HepG2 (cell line): ENCODE data around the gene AMZ1. TPM values are rescaled to one million over a fixed set of nuclear protein-coding genes. Genes with fewer than 3 reads are reported as not detected.

Source experiments
- ATAC-seq: fragments of 200-7000 bp; cut with Tn5 transposase; 3 replicates; pipeline ENCODE4 v1.9.1; 2020; ENCODE audit warnings: mild to moderate bottlenecking, moderate library complexity
- BruUV-seq: library from RNA; stranded (reverse); fragments of 400-500 nt; replicated peaks from 2 replicates; lab custom pipeline; 2021; lab: Mats Ljungman, UMichigan
- CTCF ChIA-PET: fragments of 300-600 bp; formaldehyde crosslinking; extraction: SDS; loops from one replicate; lab custom pipeline; 2021; ENCODE audit warnings: low total read pairs, inconsistent platforms, low intra/inter-chr PET ratio; lab: Yijun Ruan, JAX
- POLR2A ChIA-PET: fragments of 350-600 bp; sonication (Branson Sonifier 250); formaldehyde crosslinking; loops from one replicate; lab custom pipeline; 2020; ENCODE audit warnings: antibody characterized with exemption, inconsistent platforms; lab: Yijun Ruan, JAX
- DNase-seq: peaks from one replicate; pipeline ENCODE4 v3.0.0-alpha.2; 2015; ENCODE audit warnings: low spot score
- FAIRE-seq: peaks from 3 replicates; lab custom pipeline; 2011; peaks lifted over from hg19 to GRCh38; lab: Jason Lieb, UNC
- H2AFZ ChIP-seq: one replicate; pipeline ENCODE4 v1.6.1; 2011; ENCODE audit warnings: low read length, inconsistent platforms
- H3K27ac ChIP-seq: fragments of 300-600 bp; 3 replicates; pipeline ENCODE4 v1.8.0; 2011; ENCODE audit warnings: mixed run types, mild to moderate bottlenecking, mixed read lengths, low read length, inconsistent platforms; ENCODE audit not compliant: insufficient read depth; ENCODE audit errors: extremely low read length
- H3K27me3 ChIP-seq, 2 experiments: fragments of 200-600 bp in 1 of 2; 2 replicates in 1 of 2; 3 replicates in 1 of 2; pipeline versions ENCODE4 v1.6.0 to v1.8.0; 2011; ENCODE audit warnings: low read length in 2 of 2, mild to moderate bottlenecking in 2 of 2, moderate library complexity in 2 of 2, inconsistent platforms in 1 of 2; ENCODE audit not compliant: insufficient read depth in 2 of 2, control insufficient read depth in 1 of 2
- H3K36me3 ChIP-seq, 2 experiments: fragments of 200-600 bp in 1 of 2; replicated peaks in 1 of 2; 2 replicates in 1 of 2; 3 replicates in 1 of 2; pipeline versions ENCODE4 v1.5.1 to v1.8.0; 2011; ENCODE audit warnings: low read length in 2 of 2, inconsistent platforms in 1 of 2; ENCODE audit not compliant: insufficient read depth in 2 of 2, control insufficient read depth in 1 of 2
- H3K4me1 ChIP-seq: 2 replicates; pipeline ENCODE4 v1.5.1; 2012; ENCODE audit warnings: low read length, inconsistent platforms; ENCODE audit not compliant: insufficient read depth
- H3K4me2 ChIP-seq: 2 replicates; pipeline ENCODE4 v1.6.0; 2011; ENCODE audit warnings: low read depth, low read length, inconsistent platforms
- H3K4me3 ChIP-seq, 3 experiments: fragments of 200-600 bp in 1 of 3; sonication (generic), shearing (Covaris generic) in 1 of 3; replicated peaks in 1 of 3; 2 replicates each; pipeline ENCODE4 v1.5.1; 2011 to 2016; ENCODE audit warnings: low read length in 3 of 3, inconsistent platforms in 2 of 3, low read depth in 2 of 3, mild to moderate bottlenecking in 2 of 3, control low read depth in 1 of 3, mixed read lengths in 1 of 3; ENCODE audit not compliant: insufficient read depth in 1 of 3
- H3K79me2 ChIP-seq: one replicate; pipeline ENCODE4 v1.6.1; 2011; ENCODE audit warnings: low read length, inconsistent platforms; ENCODE audit not compliant: insufficient read depth
- H3K9ac ChIP-seq: 2 replicates; pipeline ENCODE4 v1.6.0; 2011; ENCODE audit warnings: mild to moderate bottlenecking, low read depth, low read length, inconsistent platforms; ENCODE audit not compliant: insufficient read depth
- H3K9me3 ChIP-seq: 2 replicates; pipeline ENCODE4 v1.5.1; 2012; ENCODE audit warnings: mild to moderate bottlenecking, low read length
- H4K20me1 ChIP-seq: 2 replicates; pipeline ENCODE4 v1.6.0; 2011; ENCODE audit warnings: inconsistent platforms, mild to moderate bottlenecking, low read length, moderate library complexity; ENCODE audit not compliant: insufficient read depth
- AGO2 ChIP-seq: fragments of 200-400 bp; formaldehyde crosslinking; optimal IDR thresholded peaks from 2 replicates; pipeline ENCODE3; 2017; ENCODE audit warnings: mild to moderate bottlenecking, low read depth, low read length, moderate library complexity
- BRCA1 ChIP-seq: sonication (generic); formaldehyde crosslinking; IDR thresholded peaks from 2 replicates; pipeline ENCODE4 v1.4.0; 2020; ENCODE audit warnings: missing genetic modification reagents
- HOXA3 ChIP-seq: sonication (generic); formaldehyde crosslinking; IDR thresholded peaks from 2 replicates; pipeline ENCODE4 v1.5.0; 2020; ENCODE audit warnings: missing genetic modification reagents
- POLR2G ChIP-seq: fragments of 200-400 bp; formaldehyde crosslinking; IDR thresholded peaks from 2 replicates; pipeline ENCODE4 v1.6.1; 2018; ENCODE audit warnings: mild to moderate bottlenecking, low read depth, low read length, moderate library complexity
- RORA ChIP-seq: sonication (generic); formaldehyde crosslinking; IDR thresholded peaks from 2 replicates; pipeline ENCODE4 v1.5.0; 2020; ENCODE audit warnings: mild to moderate bottlenecking, missing genetic modification reagents, moderate library complexity
- WGBS: methylation state at CpG from one replicate; pipeline ENCODE4 v1.1.6; 2017; ENCODE audit warnings: low lambda C conversion rate; 5-methylcytosine and 5-hydroxymethylcytosine counted together
- in situ Hi-C: cut with HindIII; loops from 2 replicates; pipeline ENCODE4 v1.10.0; 2017; ENCODE audit warnings: low pct_unique_long_range_greater_than_20kb; ENCODE audit not compliant: extremely low pct_ligation_motif_present
- intact Hi-C: fragments of 100-400 bp; cut with micrococcal nuclease; formaldehyde crosslinking; loops from one replicate; pipeline ENCODE4 v1.10.0; 2022; ENCODE audit not compliant: unreplicated experiment
- polyA plus RNA-seq, 8 experiments: library from polyadenylated mRNA; depleted of rRNA in 3 of 8; stranded (reverse) in 7 of 8; unstranded in 1 of 8; fragments of >200 nt; fragmentation: Illumina TruSeq in 4 of 8; extraction: Trizol in 4 of 8; gene quantifications; 2 replicates each; pipeline versions ENCODE4 v1.2.1 to v1.2.3, GENCODE V29; 2011 to 2016; ENCODE audit warnings: low read depth in 4 of 8, missing spikeins in 1 of 8, mixed read lengths in 1 of 8; ENCODE audit not compliant: insufficient read depth in 1 of 8
- total RNA-seq, 5 experiments: library from RNA; depleted of rRNA; stranded (reverse); fragments of >200 nt; fragmentation: Illumina TruSeq; extraction: Trizol; gene quantifications; 2 replicates each; pipeline ENCODE4 v1.2.3, GENCODE V29; 2016; ENCODE audit warnings: low read depth in 1 of 5
- TF ChIP-seq, protein P1 (sequence below): sonication (generic); formaldehyde crosslinking; IDR thresholded peaks from 2 replicates; pipeline ENCODE4 v1.4.0; 2020; ENCODE audit warnings: missing genetic modification reagents

Gene AMZ1
- total and polyA plus RNA-seq, 2 of the 13 experiments (the other 11 are each of a cell fraction or from before 2014, with no cell fraction given): 0.03 TPM; not detected in 1

DNA sequence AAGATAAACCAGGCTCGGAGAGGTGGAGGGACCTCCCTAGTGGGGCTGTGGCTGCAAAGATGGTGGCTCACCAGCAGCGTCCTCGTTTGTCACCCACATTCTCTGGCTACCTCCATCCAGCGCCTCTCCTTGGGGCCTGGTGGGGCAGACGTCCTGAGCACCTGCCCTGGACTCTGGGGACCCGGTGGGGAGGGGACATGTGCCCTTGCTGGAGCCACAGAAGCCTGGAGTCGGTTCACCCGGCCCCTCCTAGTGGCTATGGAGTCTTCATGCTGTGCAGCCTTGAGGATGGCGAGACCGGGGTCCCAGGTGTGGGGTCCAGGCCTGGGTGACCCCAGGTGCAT is 41.7 kb upstream of the AMZ1 start:
- no peaks in the 10 kb centered on the region for H3K9me3 ChIP-seq
- DNase-seq (no peak), ATAC-seq (no peak), FAIRE-seq (no peak)
- intact Hi-C loops (no loop called here), in situ Hi-C loops (loop anchor here (10.0 kb wide), 1 partner anchor 82 kb away; no protein-coding TSS in a partner anchor)
- TF ChIP-seq RORA (CRISPR knock-in tag) (no peak), AGO2 (peak; percentile 12), BRCA1 (CRISPR knock-in tag) (no peak), POLR2G (0 out of 2 replicates have a peak, but pooled peaks have one; percentile 26), HOXA3 (no peak)
- TF ChIP-seq, protein P1, sequence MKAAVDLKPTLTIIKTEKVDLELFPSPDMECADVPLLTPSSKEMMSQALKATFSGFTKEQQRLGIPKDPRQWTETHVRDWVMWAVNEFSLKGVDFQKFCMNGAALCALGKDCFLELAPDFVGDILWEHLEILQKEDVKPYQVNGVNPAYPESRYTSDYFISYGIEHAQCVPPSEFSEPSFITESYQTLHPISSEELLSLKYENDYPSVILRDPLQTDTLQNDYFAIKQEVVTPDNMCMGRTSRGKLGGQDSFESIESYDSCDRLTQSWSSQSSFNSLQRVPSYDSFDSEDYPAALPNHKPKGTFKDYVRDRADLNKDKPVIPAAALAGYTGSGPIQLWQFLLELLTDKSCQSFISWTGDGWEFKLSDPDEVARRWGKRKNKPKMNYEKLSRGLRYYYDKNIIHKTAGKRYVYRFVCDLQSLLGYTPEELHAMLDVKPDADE (CRISPR knock-in tag): no peak
- POLR2A ChIA-PET: no interaction called here
- 100% methylated on average over 6 of the region's 10 CpGs for WGBS
- H2AFZ ChIP-seq: no peak overlapping the region
- no peak overlapping the region for H3K4me2 ChIP-seq
- H3K9ac ChIP-seq: no peak overlapping the region
- H3K27me3 ChIP-seq: no peaks in the 10 kb centered on the region
- CTCF ChIA-PET: no interaction called here
- peaks cover 15 to 24% of the 10 kb centered on the region in 2 experiments; a peak in 4 of 5 replicates for H3K36me3 ChIP-seq
- H3K4me1 ChIP-seq: peaks cover 21% of the 10 kb centered on the region
- H3K27ac ChIP-seq: no peak overlapping the region
- no peak overlapping the region for H3K4me3 ChIP-seq
- H4K20me1 ChIP-seq: peaks cover 37% of the 10 kb centered on the region; the same call in 1 of the 2 replicates
- BruUV-seq: no TSS peak
- peaks cover 21% of the 10 kb centered on the region for H3K79me2 ChIP-seq
